GM19240 (cell line): Measurements from ENCODE around the gene KLK13.

ENCODE experiments used
- DNase-seq: peaks from one replicate; pipeline ENCODE4 v3.0.0; 2011; ENCODE audit warnings: low spot score; ENCODE audit not compliant: insufficient read length

Gene KLK13, protein sequence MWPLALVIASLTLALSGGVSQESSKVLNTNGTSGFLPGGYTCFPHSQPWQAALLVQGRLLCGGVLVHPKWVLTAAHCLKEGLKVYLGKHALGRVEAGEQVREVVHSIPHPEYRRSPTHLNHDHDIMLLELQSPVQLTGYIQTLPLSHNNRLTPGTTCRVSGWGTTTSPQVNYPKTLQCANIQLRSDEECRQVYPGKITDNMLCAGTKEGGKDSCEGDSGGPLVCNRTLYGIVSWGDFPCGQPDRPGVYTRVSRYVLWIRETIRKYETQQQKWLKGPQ

DNA sequence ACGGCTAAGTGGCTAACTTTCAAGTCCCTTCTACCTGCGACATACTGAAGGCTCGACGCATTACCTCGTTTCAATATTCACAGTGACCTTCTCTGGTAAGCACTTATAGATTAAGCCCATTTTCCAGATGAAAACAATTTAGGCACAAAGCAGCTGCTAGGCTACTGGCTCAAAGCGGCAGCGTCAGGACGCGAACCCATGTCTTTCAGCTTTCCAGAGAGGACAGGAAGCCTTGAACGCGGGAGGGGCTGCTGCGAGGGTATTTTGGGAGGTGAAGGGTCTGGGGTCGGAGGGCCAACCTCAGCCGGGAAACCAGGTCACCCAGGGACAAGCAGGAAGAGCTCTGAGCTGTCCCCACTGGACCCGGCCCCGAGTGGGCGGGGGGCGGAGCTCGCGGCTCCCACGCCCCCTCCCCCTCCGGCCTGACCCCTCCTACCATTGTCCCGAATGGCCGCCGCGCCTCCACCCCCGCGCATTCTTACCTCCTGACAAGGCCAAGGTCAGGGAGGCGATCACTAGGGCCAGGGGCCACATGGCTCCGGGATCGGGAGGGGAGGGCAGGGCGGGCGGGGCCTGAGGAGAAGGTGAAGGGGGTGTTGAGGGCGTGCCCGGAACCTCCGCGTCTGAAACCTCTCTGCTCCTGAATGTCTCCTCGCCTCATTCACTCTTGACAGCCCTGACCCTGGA, at the start of gene KLK13:
Gene KLK13 (minus strand): TSS at position 559 of the 687 bp plus-strand sequence. CDS start 25 bp downstream, at position 534.
- DNase-seq = no peak

DNA sequence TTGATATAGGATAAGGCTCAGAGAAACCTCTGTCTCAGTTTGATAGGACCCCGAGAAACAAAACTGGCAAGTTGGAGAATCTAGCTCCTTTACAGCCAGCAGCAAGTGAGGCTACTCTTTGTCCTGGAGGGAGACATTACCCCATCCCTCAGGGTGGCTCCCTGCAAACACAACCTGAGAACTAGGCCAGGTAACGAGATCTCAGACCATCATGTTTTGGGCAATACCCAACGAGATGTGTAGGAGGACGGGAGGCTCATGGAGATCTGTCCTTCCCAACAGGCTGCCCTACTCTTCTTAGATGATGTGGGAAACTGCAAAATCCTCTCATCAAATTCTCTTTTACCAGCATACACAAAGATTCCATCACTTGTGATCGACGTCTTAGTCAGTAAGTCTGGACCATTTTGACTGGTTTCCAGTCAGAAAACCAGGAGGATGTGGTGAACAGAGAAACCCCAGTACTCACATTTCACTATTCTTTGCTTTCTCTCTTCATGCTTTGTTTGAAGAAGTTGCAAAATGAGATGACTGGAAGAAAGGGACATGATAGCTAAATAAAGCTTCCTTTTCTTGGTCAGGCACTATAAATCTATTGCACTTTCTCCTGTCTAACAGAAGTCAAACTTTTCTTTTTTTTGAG, 49.3 kb upstream of the KLK13 start:
- no peak for DNase-seq

DNA sequence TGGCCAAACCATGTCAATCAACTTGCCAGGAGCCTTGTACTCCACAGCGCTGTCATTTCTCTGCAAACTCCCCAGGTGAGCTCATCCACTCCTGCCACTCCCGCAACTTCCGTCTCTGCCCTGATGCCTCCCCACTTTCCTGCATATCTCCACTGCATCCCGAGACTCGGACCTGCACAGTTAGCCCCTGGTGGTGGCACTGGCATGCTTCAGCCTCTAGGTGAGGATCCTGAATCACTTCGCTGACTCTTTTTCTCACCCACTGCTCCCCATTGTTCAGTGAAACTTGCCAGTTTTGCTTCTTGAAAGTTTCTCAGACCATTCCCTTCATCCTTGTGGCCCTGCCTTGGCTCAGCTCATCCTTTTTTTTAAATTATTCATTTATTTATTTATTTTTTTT, 46.7 kb upstream of the KLK13 start:
- no peak for DNase-seq

DNA sequence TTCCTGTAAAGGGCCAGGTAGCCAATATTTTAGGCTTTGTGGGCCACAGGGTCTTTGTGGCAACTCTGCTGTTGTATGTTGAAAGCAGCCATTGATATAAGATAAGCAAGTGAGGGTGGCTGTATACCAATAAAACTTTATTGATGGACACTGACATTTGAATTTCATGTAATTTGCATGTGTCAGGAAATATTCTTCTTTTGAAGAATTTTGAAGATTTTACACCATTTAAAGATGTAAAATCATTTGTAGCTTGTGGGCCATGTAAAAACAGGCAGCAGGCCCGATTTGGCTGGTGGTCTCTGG, 45.7 kb upstream of the KLK13 start:
- DNase-seq = no peak

DNA sequence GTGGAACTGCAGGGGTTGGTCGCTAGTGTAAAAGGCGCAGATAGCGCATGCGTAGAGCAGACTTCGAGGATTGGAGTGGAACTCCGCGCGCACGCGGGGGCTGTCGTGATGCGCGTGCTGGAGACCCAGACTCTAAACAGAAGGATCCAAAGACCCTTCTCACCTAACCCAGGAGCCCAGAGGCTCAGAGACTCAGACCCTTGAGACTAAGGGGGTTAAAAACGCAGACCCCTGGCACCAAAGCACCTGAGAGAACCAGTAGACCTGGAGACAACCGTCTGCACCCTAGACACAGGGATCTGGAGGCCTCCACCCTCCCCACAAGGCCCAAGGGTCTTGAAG, 43.9 kb upstream of the KLK13 start:
- DNase-seq = no peak

DNA sequence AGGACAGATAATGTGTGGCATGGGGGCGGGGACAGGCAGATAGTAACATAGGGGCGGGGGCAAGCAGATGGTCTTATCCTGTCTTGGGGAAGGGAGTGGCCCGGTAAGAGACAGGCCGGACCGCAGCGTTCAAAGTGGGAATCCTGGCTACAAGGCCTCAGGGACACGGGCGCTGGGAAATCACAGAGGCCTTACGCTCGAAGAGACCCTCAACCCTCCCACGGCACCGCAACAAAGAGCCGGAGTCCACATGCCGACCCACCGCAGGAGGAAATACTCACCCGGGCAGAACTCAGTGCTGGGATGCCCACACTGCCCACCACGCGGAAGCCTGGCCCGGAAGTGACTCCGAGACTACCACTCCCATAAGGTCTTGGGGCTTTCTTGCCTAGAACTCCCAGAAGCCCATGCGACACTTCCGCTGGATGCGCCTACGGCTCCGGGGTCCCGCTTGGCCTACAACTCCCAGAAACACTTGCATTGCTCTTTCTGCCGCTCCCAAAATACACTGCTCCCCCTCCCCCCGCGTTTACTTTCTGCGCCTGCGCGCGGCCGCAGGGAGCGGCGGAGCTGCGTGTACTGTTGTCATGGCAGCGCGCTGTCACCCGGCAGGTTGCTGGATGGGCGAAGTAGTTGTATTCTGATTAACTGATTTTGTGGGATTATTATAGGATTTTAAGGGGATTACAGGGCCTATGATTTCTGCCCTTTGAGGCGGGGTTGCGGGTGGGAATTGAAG, 43.3 kb upstream of the KLK13 start, which contains the start of gene CTU1:
Gene CTU1 (minus strand): TSS at position 344 of the 739 bp plus-strand sequence. CDS start 3,840 bp downstream, outside the sequence.
- peak; percentile 99 for DNase-seq

DNA sequence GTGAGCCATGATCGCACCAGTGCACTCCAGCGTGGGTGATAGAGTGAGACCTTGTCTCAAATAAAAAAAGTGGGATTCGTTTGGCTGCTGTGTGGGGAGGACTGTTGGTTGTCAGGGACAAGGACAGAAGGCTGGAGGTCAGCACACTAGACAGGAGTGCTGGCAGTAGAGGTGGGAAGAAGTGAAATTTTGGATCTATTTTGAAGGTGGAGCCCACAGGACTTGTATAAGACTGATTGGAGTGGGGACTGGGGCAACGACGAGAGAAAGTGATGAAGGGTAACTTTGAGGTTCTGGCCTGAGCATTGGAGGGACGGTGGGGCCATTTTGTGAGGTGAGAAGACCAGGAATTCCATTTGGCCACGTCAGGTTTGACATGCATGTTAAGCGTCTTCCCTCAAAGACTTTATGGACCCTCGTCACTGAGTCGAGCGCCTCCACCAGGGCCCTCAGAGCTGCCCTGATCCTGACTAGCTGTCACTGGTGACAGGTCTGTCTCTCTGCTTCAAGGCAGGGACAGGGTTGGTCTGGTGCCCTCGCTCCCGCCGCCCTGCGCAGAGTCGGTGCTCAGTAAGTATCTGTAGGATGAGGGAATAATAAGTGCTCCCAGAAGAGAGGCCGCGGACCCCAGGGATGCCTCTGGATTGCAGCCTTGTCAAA, 42.6 kb upstream of the KLK13 start:
- peak; percentile 40 for DNase-seq

DNA sequence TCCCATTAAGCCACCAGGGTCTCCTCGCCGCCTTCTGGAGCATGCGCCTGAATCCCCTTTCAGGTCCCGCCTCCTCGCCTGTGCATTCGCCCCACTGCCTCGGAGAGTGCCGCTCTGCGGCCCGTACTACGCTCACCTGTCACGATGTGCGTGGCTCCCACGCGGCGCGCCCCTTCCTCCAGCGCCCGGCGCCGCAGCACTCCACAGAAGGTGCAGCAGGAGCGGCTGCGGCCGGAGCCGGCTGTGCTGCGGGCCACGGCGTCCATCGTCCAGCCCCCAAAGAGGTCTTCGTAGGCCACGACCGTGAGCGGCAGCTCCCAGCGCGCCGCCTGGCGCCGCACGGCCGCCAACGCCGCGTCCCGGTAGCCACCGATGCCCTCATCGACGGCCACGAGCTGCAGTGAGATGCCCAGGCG, 39.0 kb upstream of the KLK13 start:
- no peak for DNase-seq

DNA sequence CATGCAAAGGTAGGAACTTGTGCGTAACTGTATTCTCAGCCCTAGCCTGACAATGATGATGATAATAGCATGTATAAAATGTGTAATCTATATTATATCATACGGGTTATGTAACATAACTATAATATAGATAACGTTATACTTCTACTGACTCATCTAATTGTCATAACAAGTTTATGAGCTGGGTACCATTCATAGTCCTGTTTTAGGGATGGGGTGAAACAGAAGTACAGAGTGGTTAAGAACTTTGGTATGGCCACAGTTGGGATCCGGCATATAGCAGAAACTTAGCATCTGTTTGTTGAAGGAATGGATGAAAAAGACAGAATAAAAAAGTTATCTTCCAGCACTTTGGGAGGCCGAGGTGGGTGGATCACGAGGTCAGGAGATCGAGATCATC, 38.1 kb upstream of the KLK13 start:
- DNase-seq = no peak

DNA sequence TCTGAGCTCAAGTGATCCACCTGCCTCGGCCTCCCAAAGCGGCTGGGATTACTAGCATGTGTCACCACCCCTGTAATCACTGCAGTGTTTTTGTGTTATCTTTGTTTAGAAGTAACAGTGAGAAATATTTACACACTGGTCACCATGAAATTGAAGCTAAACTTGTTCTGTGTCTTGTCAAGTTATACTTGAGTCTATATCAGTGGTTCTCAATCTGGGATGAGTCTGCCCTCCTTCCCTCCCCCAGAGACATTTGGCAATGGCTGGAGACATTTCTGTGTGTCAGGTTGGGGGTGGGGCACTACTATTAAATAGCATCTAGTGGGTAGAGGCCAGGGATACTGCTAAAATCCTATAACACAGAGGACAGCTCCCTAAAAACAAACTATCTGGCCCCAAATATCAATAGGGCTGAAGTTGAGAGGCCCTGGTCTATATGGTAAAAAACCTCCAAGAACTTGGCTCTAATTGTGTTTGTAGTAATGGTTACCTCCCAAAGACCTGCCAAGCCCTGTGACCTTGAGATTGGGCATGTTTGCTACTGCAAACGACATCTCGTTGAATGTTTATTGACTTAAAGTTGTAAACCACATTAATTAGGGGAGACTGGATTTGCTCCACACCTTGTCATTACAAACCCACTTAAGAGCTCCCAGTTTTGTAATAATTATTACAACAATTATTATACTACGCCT, 36.4 kb upstream of the KLK13 start:
- DNase-seq = no peak

DNA sequence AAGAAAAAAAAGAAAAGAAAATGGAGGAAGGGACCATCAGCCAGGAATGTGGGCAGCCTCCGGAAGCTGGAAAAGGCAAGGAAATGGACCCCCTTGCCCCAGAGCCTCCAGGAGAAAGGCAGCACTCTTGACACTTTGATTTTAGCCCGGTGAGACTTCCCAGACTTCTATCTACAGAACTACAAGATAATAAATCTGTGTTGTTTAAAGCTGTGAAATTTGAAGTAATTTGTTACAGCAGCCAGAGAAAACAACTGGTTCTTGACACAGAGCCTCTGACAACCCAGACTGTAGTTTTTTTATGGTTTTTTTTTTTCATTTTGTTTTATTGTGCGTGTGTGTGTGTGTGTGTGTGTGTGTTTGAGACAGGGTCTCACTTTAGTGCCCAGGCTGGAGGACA, 35.7 kb upstream of the KLK13 start:
- DNase-seq = no peak

DNA sequence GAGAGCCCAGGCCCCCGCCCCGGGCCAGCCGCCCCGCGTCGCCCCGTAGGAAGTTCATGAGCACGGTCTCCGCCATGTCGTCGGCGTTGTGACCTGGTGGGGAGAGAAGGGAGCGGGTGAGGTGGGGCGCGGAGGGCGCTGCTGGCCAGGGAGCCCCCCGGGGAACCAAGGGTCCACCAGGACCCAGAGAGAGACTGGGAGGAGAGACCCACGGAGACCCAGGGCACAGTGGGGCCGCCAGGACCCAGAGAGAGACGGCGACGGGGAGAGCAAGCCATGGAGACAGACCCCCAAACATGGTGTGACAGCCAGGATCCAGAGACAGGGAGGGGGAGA, 34.1 kb upstream of the KLK13 start:
- DNase-seq = no peak

DNA sequence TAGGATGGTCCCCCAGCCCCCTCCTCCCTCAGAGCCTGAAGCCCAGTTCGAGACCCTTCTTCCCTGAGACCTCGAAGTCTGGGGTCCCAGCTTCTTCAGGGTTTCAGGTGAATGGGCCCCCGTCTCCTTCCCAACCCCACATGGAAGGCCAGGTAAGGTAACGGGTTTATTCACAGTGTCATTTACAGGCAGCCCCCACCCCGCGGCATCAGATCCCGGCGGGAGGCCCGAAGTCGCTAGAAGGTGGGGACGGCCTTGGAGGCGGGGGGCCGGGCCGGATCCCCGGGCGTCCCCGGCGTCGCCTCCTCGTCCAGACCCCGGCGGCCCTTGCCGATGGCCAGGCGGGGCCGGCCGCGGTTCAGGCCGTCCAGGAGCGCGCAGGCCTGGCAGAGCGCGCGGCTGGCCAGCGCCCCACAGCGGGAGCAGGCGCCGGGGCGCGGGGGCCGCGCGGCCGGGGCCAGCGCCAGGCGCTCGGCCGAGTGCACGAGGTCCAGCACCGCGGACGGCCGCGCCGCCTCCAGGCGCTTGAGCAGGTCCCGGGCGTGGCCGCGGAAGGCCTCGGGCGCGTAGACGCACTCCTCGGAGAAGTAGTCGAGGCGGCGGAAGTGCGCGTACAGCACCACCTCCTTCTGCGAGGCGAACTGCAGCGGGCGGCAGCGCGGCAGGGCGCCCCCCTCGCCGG, 33.6 kb upstream of the KLK13 start:
- no peak for DNase-seq

DNA sequence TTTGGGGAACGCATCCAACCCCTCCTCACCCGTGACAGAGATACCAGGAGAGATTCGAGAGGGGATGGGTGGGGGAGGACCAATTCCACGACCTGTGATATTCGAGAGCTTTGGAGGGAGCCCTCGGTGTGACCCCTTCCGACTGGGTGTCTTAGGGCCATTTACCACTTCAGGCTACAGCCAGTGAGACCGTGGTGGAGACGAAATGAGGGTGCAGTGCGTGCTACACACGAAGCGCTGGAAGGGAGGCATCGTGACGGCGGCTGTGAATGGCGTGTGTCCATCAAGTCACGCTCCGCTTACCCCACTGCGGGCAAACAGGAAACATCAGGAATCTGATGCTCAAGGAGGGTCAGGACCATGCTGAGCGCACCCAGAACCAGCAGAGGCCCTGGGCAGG, 32.9 kb upstream of the KLK13 start:
- DNase-seq = no peak

DNA sequence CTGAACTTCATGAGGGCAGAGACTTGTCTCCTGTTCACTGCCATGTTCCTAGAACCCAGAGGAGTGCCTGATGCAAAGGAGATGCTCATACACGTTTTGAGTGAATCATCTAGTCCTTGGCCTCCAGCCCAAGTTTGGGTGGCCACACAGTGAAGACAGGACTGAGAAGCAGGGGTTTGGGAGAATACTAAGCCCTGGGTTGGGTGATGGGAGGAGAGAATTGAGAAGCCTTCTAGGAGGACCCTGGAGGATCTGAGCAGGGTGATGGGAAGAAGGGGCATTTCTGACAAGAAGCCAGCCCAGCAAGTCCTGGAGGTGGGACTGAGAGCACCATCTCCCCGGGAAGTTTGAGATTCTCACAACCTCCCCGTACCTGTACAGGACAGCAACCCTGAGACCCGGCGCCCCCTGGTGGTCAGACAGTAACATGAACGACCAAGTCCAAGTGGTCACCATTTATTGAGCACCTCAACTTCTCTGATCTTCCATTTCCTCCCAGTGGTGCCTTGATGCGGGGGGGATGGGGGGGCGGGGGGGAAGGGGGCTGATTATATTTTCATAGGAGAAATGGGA, 32.4 kb upstream of the KLK13 start:
- DNase-seq = peak; percentile 93

DNA sequence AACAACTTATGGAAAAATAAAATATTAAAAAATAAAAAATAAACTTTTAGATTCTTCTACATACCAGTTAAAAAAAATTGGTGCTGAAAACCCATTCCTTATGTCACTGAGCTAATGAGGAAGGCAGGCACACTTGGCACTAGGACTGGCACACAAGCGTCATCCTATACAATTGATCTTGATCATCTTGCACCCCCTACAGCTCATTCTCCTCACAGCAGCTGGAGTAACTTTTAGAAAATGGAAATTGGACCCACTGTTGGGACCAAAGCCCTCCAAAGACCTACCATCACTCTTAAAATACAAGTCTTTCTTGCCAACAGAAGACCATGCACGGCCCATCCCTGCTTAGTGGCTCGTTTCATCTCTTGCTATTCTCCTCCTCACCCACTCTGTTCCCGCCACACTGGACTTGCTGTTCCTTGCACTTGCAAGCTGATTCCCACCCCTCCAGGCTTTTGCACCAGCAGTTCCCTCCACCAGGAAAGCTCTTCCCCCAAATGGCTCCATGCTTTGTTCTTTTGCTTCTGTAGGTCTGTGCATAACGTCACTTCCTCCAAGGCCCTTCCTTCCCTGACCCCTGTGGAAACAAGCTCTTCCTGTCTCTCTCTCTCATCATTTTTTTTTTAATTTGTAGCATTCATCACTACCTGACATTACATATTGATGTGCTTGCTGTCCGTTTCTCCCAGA, 31.7 kb upstream of the KLK13 start:
- DNase-seq = no peak

DNA sequence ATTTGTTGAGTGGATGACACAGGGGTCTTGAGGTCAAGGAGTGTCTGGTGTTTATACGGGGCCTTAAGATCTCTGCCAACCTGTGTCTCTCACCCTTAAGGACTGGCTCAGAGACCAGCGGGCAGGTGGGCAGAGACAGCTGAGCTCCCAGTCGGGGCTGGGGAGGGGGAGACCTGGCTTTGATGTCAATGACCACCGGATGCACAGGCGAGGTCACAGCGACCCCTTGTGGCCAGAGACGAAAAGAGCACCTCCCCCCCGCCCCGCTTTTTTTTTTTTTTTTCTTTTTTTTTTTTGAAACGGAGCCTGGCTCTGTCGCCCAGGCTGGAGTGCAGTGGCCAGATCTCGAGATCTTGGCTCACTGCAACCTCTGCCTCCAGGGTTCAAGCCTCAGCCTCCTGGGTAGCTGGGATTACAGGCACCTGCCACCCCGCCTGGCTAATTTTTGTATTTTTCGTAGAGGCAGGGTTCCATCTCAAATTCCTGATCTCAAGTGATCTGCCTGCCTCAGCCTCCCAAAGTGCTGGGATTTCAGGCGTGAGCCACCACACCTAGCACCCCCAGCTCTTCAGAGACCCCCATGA, 29.9 kb upstream of the KLK13 start:
- DNase-seq = peak; percentile 51

DNA sequence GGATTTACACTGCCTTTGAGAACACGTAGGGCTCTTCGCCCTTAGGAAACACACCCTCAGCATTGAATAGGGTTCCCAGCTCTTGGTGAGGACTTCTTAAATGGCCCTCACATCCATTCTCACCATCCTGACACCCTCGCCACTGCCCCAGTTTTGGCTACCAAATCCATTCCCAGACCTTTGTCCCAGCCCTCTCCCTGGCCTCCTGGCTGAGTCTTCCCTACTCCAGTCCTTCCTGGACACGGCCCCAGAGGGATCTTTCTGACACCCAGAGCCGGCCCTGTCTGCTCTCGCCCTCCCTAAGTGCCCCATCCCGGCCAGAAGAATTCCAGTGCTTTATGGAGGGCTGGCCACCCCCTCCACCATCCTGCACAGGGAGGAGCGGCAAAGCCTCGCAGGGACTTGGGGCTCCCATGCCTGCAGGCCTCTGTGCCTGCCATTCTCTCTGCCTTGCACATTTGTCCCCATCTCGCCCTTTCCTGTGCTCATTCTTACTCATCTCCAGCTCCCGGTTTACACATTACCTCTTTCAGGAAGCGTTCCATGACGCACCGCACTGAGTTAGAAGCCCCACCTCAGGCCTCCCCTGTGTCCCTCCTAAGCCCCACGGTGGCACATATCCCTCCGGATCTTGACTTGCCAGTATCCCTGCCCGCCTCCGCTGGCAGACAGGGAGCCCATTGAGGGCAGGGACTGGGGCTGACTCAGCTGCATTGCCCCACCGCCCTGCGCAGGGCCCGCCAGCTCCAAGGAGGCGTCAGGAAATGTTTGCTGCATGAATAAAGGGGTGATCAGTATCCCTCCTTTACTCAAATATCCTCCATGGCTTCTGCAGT, 28.8 kb upstream of the KLK13 start:
- no peak for DNase-seq
